PC-3 (cell line): ENCODE measurements around the gene MACROH2A2. TPM values are rescaled to one million over a fixed set of nuclear protein-coding genes. Genes with fewer than 3 reads are reported as not detected.
"Not testable (repeated sequence)": the region's sequence is repeated elsewhere in the genome, so short reads cannot be mapped to it uniquely, and the experiment has no call there.

Source experiments
- ATAC-seq: fragments of 200-7000 bp; cut with Tn5 transposase; 2 replicates; pipeline ENCODE4 v1.9.1; 2020; ENCODE audit warnings: mild to moderate bottlenecking, moderate library complexity
- BruUV-seq: library from RNA; stranded (reverse); fragments of 400-500 nt; replicated peaks from 2 replicates; lab custom pipeline; 2021; lab: Mats Ljungman, UMichigan
- CTCF ChIA-PET: fragments of 300-600 bp; sonication (Branson Sonifier 250); formaldehyde crosslinking; loops from one replicate; lab custom pipeline; 2022; ENCODE audit warnings: antibody characterized with exemption; lab: Charles Lee
- POLR2A ChIA-PET: fragments of 300-600 bp; sonication (Branson Sonifier 250); formaldehyde crosslinking; loops from one replicate; lab custom pipeline; 2022; ENCODE audit warnings: antibody characterized with exemption; ENCODE audit not compliant: unreplicated experiment; lab: Charles Lee
- DNase-seq: peaks from one replicate; pipeline ENCODE4 v3.0.0-alpha.2; 2015
- H2AFZ ChIP-seq: fragments of 300-600 bp; sonication (generic); 2 replicates; pipeline ENCODE4 v1.6.0; 2016; ENCODE audit warnings: antibody characterized with exemption, low read length
- H3F3A ChIP-seq: fragments of 300-600 bp; sonication (generic); one replicate; pipeline ENCODE4 v1.6.0; 2017; ENCODE audit warnings: antibody characterized with exemption, low read length, control low read depth, mild to moderate bottlenecking; ENCODE audit not compliant: unreplicated experiment
- H3K27ac ChIP-seq: fragments of 300-600 bp; sonication (generic); 2 replicates; pipeline ENCODE4 v1.5.1; 2016; ENCODE audit warnings: mild to moderate bottlenecking, low read length
- H3K27me3 ChIP-seq: fragments of 300-600 bp; sonication (generic); 2 replicates; pipeline ENCODE4 v1.6.1; 2016; ENCODE audit warnings: low read length, mixed read lengths
- H3K36me3 ChIP-seq: fragments of 300-600 bp; sonication (generic); 2 replicates; pipeline ENCODE4 v1.6.1; 2016; ENCODE audit warnings: low read depth, mixed run types, low read length, mixed read lengths
- H3K4me1 ChIP-seq: fragments of 300-600 bp; sonication (generic); 2 replicates; pipeline ENCODE4 v1.5.1; 2016; ENCODE audit warnings: low read length; ENCODE audit not compliant: insufficient read depth
- H3K4me2 ChIP-seq: fragments of 300-600 bp; sonication (generic); 2 replicates; pipeline ENCODE4 v1.6.0; 2016; ENCODE audit warnings: low read length
- H3K4me3 ChIP-seq: fragments of 300-600 bp; sonication (generic); 2 replicates; pipeline ENCODE4 v1.5.1; 2016; ENCODE audit warnings: mild to moderate bottlenecking, low read length, mixed read lengths
- H3K79me2 ChIP-seq: fragments of 300-600 bp; sonication (generic); 2 replicates; pipeline ENCODE4 v1.6.1; 2017; ENCODE audit warnings: low read length, mixed read lengths
- H3K9ac ChIP-seq: fragments of 300-600 bp; sonication (generic); 2 replicates; pipeline ENCODE4 v1.6.0; 2016; ENCODE audit warnings: mild to moderate bottlenecking, low read length
- H3K9me2 ChIP-seq: fragments of 300-600 bp; sonication (generic); replicated peaks from 2 replicates; pipeline ENCODE4 v1.6.1; 2016; ENCODE audit warnings: mixed run types, low read length, mixed read lengths
- H3K9me3 ChIP-seq: fragments of 300-600 bp; sonication (generic); 2 replicates; pipeline ENCODE4 v1.6.1; 2016; ENCODE audit warnings: low read length, mixed read lengths
- H4K20me1 ChIP-seq: fragments of 300-600 bp; sonication (generic); 2 replicates; pipeline ENCODE4 v1.6.1; 2016; ENCODE audit warnings: low read length, mixed read lengths
- CTCF ChIP-seq: fragments of 300-600 bp; sonication (generic); conservative IDR thresholded peaks from 2 replicates; pipeline ENCODE4 v1.5.1; 2017; ENCODE audit warnings: antibody characterized with exemption, low read depth, mild to moderate bottlenecking, low read length
- EZH2 ChIP-seq: fragments of 300-600 bp; sonication (generic); IDR thresholded peaks from one replicate; pipeline ENCODE4 v1.6.1; 2017; ENCODE audit warnings: antibody characterized with exemption, mild to moderate bottlenecking, low read length; ENCODE audit not compliant: unreplicated experiment
- EZH2phosphoT487 ChIP-seq: fragments of 300-600 bp; sonication (generic); IDR thresholded peaks from 2 replicates; pipeline ENCODE4 v1.6.1; 2018; ENCODE audit warnings: mild to moderate bottlenecking, antibody characterized with exemption, low read length, borderline replicate concordance
- intact Hi-C: fragments of 100-400 bp; cut with micrococcal nuclease; formaldehyde crosslinking; loops from 2 replicates; pipeline ENCODE4 v1.9.0; 2023
- total RNA-seq: library from RNA; depleted of rRNA; stranded (reverse); fragments of >200 nt; gene quantifications from 2 replicates; pipeline ENCODE4 v1.2.3, GENCODE V29; 2014

MACROH2A2 gene
- total RNA-seq, 1 experiment from 2014 or later = 86.7 TPM

- H3F3A ChIP-seq = no peaks in the 10 kb centered on the region
- no peaks in the 10 kb centered on the region for H3K9me3 ChIP-seq
- no peaks in the 10 kb centered on the region for H3K4me1 ChIP-seq
- no peaks in the 10 kb centered on the region for H4K20me1 ChIP-seq
- H3K79me2 ChIP-seq = no peaks in the 10 kb centered on the region
- no peaks in the 10 kb centered on the region for H3K27me3 ChIP-seq
- H3K9ac ChIP-seq = no peak overlapping the region
- H3K27ac ChIP-seq = no peak overlapping the region
- H2AFZ ChIP-seq = no peak overlapping the region
- H3K4me2 ChIP-seq = no peak overlapping the region
- H3K9me2 ChIP-seq = no peaks in the 10 kb centered on the region
- DNase-seq (no peak), ATAC-seq (no peak)
- no peak overlapping the region for H3K4me3 ChIP-seq
- BruUV-seq = no TSS peak
- intact Hi-C loops = no loop called here
- TF ChIP-seq CTCF (no peak), EZH2phosphoT487 (no peak), EZH2 (no peak)
- ChIA-PET POLR2A (no interaction called here), CTCF (no interaction called here)
- peaks cover 22% of the 10 kb centered on the region for H3K36me3 ChIP-seq
Measured at GRCh38 chr10:70098271-70098670, 45.6 kb downstream of the MACROH2A2 start.

DNA sequence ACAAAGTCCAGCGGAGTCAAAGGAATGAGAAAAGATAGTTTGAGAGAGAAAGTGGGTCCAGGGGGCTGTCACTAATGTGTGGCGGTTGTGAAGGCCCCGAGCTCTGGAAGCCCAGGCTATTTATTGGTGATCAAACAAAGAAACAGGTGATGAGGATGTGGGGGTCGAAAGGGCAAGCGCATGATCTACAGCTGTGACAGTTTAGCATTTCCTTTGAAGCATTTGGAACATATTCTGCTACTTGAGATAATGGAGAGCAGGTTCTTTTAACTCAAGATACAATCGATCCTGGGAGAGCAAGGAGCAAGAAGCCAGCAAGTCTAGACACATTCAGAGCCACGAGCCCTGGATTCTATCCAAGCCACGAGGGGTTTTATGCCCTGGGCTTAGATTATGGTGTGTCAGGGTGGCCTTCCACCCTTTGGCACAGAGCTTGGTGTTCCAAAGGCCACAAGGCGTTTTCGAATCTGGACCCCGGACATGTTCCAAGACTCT lies 48.5 kb downstream of the MACROH2A2 start:
- CTCF ChIA-PET, H3K4me3 ChIP-seq, H4K20me1 ChIP-seq, H3K4me2 ChIP-seq, H2AFZ ChIP-seq, BruUV-seq, H3K4me1 ChIP-seq, DNase-seq, intact Hi-C loops, H3K27me3 ChIP-seq, ATAC-seq, H3K9ac ChIP-seq, H3K79me2 ChIP-seq, H3K9me2 ChIP-seq, H3K27ac ChIP-seq, H3K9me3 ChIP-seq, POLR2A ChIA-PET, H3F3A ChIP-seq: not testable (repeated sequence)
- H3K36me3 ChIP-seq = peaks cover 18% of the 10 kb centered on the region

GRCh38 chr10:70101668-70102067 lies 49.0 kb downstream of the MACROH2A2 start:
- no peaks in the 10 kb centered on the region for H3K4me1 ChIP-seq
- no peaks in the 10 kb centered on the region for H3K9me2 ChIP-seq
- peaks cover 18% of the 10 kb centered on the region for H3K36me3 ChIP-seq
- no peaks in the 10 kb centered on the region for H3K27me3 ChIP-seq
- no peaks in the 10 kb centered on the region for H3F3A ChIP-seq
- no peak overlapping the region for H2AFZ ChIP-seq
- TF ChIP-seq EZH2phosphoT487 = no peak
- TF ChIP-seq EZH2 = no peak
- TF ChIP-seq CTCF = no peak
- ATAC-seq (no peak), DNase-seq (no peak)
- intact Hi-C loops = no loop called here
- ChIA-PET CTCF (no interaction called here), POLR2A (no interaction called here)
- H3K79me2 ChIP-seq = no peaks in the 10 kb centered on the region
- no TSS peak for BruUV-seq
- no peaks in the 10 kb centered on the region for H3K9me3 ChIP-seq
- no peaks in the 10 kb centered on the region for H4K20me1 ChIP-seq
- H3K9ac ChIP-seq = no peak overlapping the region
- no peak overlapping the region for H3K27ac ChIP-seq
- no peak overlapping the region for H3K4me2 ChIP-seq
- no peak overlapping the region for H3K4me3 ChIP-seq
